Upper lobe of left lung (tissue), 6 donors: ENCODE measurements around the gene MARCO. TPM values are rescaled to one million over a fixed set of nuclear protein-coding genes. Genes with fewer than 3 reads are reported as not detected.

Source experiments
- ATAC-seq, 2 donors: fragments of 200-7000 bp; cut with Tn5 transposase; one replicate each; pipeline ENCODE4 v1.9.1; 2022; ENCODE audit warnings: mild to moderate bottlenecking in 2 of 2, moderate library complexity in 2 of 2; ENCODE audit not compliant: low FRiP score in 2 of 2
- DNase-seq, 2 donors: peaks; one replicate each; pipeline ENCODE4 v3.0.0-alpha.2; 2019 to 2020
- H3K27ac ChIP-seq, 4 donors: fragments of 200-600 bp; sonication (generic); one replicate each; pipeline ENCODE4 v1.5.1; 2016 to 2019
- H3K27me3 ChIP-seq, 4 donors: fragments of 200-600 bp; sonication (generic); one replicate each; pipeline ENCODE4 v1.5.1; 2017 to 2019
- H3K36me3 ChIP-seq, 4 donors: fragments of 200-600 bp; sonication (generic); one replicate each; pipeline ENCODE4 v1.5.1; 2016 to 2019
- H3K4me1 ChIP-seq, 4 donors: fragments of 200-600 bp; sonication (generic); one replicate each; pipeline ENCODE4 v1.5.1; 2018 to 2019
- H3K4me3 ChIP-seq, 4 donors: fragments of 200-600 bp; sonication (generic); one replicate each; pipeline ENCODE4 v1.5.1; 2017 to 2019; ENCODE audit warnings: mild to moderate bottlenecking in 2 of 4, moderate library complexity in 1 of 4
- H3K9me3 ChIP-seq, 4 donors: fragments of 200-600 bp; sonication (generic); one replicate each; pipeline ENCODE4 v1.5.1; 2018 to 2019
- EP300 ChIP-seq, 4 donors: sonication (generic); formaldehyde crosslinking; IDR thresholded peaks; one replicate each; pipeline ENCODE4 v1.5.1; 2017; ENCODE audit warnings: antibody characterized with exemption in 4 of 4, control low read depth in 2 of 4
- POLR2A ChIP-seq, 4 donors: fragments of 450-650 bp; IDR thresholded peaks; one replicate each; pipeline ENCODE4 v1.5.1; 2016 to 2017; ENCODE audit warnings: antibody characterized with exemption in 4 of 4, mild to moderate bottlenecking in 2 of 4
- POLR2AphosphoS5 ChIP-seq, 2 donors: sonication (generic); formaldehyde crosslinking; IDR thresholded peaks; one replicate each; pipeline ENCODE4 v1.5.1; 2017; ENCODE audit warnings: antibody characterized with exemption in 2 of 2
- WGBS, 2 donors: methylation state at CpG; one replicate each; pipeline ENCODE4 v1.1.5; 2017 to 2018; 5-methylcytosine and 5-hydroxymethylcytosine counted together
- total RNA-seq, 6 donors: library from RNA; depleted of rRNA in 4 of 6; stranded (reverse); fragments of >200 nt in 4 of 6; gene quantifications; one replicate each; pipeline versions ENCODE4 v1.1.0 to v1.2.1, GENCODE V29; 2016 to 2021
- TF ChIP-seq, protein P1 (sequence below), 6 experiments: fragments of 450-650 bp in 4 of 6; fragments of 200-600 bp in 2 of 6; sonication (generic) in 2 of 6; IDR thresholded peaks; one replicate each; pipeline ENCODE4 v1.5.1; 2016 to 2019; ENCODE audit warnings: antibody characterized with exemption in 6 of 6
- donor health status: DM: no; HTN: no; CAD: no; lungs with moderate emphysema.
- donor health status: DM: no; HTN: yes; CAD: no; lungs with severe emphysema.

MARCO gene
- total RNA-seq, 6 donors from 2014 or later = 148 to 499 (median 316) TPM

DNA sequence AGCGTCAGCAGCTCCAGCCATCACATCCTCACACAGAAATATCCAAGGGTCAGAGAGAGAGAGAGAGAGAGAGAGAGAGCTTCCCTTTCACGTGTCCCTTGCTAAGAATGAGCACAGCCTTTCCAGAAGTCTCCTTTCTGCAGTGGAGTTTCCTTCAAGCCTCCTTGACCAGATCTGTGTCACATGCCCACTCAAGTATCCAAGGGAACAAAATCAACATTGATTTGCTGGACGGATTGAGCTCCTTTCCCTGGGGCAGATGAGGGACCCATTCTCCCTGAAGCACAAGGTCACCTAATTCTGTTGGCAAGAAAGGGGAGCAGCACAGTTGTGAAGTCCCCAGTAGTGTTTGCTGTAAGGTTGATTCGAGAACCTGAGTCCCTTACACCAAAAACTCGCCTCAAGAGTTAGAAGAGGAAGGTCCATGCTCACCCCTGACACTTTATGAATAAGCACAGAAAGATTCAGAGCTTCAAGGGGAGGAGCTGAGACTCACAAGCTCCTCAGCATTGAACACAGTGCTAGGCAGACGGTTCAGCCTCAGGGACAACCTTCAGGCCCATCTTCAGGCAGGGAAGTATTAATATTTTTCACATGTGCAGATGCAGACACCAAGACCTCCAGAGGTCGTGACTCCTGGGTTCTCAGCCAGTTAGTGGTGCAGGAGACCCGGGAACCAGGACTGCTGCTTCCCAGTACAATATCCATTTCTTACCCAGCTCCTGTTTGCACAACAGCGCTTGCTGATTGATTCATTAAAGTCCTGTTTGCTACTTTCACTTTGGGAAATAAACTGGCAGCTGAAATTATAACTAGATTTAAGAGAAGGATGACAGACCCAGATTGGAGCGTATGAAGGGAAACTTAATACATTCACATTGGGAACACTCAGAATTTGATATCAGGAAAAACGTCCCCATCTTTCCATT, 38.2 kb upstream of the MARCO start:
- DNase-seq (no peak), ATAC-seq (peak; percentile 71 to 80)
- H3K4me3 ChIP-seq = no peak overlapping the region
- H3K9me3 ChIP-seq = no peaks in the 10 kb centered on the region
- 52 to 61% methylated on average over 11 of the region's 11 CpGs for WGBS, 2 donors
- no peaks in the 10 kb centered on the region for H3K36me3 ChIP-seq
- peaks cover 0 to 6% (median 2%) of the 10 kb centered on the region in 4 donors for H3K4me1 ChIP-seq
- peak overlapping the region in 1 of 4 donors; percentile 4 for H3K27ac ChIP-seq
- TF ChIP-seq POLR2AphosphoS5 (IDR thresholded peaks at IDR 0.05) = no peak
- TF ChIP-seq, protein P1, sequence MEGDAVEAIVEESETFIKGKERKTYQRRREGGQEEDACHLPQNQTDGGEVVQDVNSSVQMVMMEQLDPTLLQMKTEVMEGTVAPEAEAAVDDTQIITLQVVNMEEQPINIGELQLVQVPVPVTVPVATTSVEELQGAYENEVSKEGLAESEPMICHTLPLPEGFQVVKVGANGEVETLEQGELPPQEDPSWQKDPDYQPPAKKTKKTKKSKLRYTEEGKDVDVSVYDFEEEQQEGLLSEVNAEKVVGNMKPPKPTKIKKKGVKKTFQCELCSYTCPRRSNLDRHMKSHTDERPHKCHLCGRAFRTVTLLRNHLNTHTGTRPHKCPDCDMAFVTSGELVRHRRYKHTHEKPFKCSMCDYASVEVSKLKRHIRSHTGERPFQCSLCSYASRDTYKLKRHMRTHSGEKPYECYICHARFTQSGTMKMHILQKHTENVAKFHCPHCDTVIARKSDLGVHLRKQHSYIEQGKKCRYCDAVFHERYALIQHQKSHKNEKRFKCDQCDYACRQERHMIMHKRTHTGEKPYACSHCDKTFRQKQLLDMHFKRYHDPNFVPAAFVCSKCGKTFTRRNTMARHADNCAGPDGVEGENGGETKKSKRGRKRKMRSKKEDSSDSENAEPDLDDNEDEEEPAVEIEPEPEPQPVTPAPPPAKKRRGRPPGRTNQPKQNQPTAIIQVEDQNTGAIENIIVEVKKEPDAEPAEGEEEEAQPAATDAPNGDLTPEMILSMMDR (IDR thresholded peaks at IDR 0.05) = no peak
- TF ChIP-seq POLR2A (IDR thresholded peaks at IDR 0.05) = peak in 1 of 4 donors; percentile 32
- no peak for TF ChIP-seq EP300 (IDR thresholded peaks at IDR 0.05)
- H3K27me3 ChIP-seq = no peaks in the 10 kb centered on the region

DNA sequence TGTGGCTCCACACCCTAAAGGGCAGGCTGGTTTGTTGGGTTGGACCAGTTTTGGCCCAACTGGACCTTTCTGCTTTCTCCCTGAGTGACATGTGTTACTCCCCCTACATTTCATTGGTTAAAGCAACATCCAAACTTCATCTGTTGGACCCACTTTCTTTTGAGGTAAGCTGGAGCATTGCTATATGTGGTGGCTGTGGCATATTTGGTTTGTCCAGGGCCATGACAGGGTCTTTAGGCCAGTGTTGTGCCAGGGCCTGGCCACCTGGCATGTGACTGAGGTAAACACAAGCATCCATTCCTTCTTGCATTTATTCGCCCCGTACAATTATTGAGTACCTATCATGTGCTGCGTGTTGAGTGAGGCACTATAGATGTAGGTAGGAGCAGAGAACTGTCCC, 36.8 kb upstream of the MARCO start:
- Histone ChIP-seq H3K36me3 (no peaks in the 10 kb centered on the region), H3K27me3 (no peaks in the 10 kb centered on the region), H3K9me3 (no peaks in the 10 kb centered on the region), H3K4me3 (no peak overlapping the region), H3K4me1 (peaks cover 0 to 6% (median 2%) of the 10 kb centered on the region in 4 donors), H3K27ac (no peak overlapping the region)
- ATAC-seq (no peak), DNase-seq (no peak)
- TF ChIP-seq EP300 (IDR thresholded peaks at IDR 0.05) (no peak), POLR2A (IDR thresholded peaks at IDR 0.05) (no peak), POLR2AphosphoS5 (IDR thresholded peaks at IDR 0.05) (no peak)
- TF ChIP-seq, protein P1 (IDR thresholded peaks at IDR 0.05) = no peak
- 93 to 96% methylated on average over 3 of the region's 3 CpGs for WGBS, 2 donors

DNA sequence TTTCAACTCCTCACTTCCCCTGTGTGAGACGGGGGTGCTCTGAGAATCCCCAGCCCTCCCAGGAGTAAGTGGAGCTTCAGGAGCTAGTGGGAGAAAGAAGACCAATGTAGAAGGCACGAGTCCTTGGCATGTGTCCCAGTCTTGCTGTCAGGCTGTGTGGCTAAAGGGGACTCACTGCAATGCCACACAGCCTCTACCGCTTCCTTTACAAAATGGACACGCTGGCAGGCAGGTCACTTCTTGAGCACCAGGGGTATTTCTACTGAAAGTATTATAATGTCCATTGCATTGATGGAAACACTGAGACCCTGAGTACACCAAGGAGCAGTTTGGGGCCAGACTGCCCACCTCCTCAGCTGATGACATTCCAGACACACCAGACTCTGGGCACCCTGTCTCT, 35.8 kb upstream of the MARCO start:
- H3K27me3 ChIP-seq = no peaks in the 10 kb centered on the region
- ATAC-seq (no peak), DNase-seq (no peak)
- 64 to 83% methylated on average over 3 to 4 of the region's 4 CpGs for WGBS, 2 donors
- no peak for TF ChIP-seq POLR2AphosphoS5 (IDR thresholded peaks at IDR 0.05)
- TF ChIP-seq, protein P1 (IDR thresholded peaks at IDR 0.05) = no peak
- no peaks in the 10 kb centered on the region for H3K36me3 ChIP-seq
- H3K27ac ChIP-seq = no peak overlapping the region
- peaks cover 0 to 6% (median 2%) of the 10 kb centered on the region in 4 donors for H3K4me1 ChIP-seq
- no peak overlapping the region for H3K4me3 ChIP-seq
- no peaks in the 10 kb centered on the region for H3K9me3 ChIP-seq

DNA sequence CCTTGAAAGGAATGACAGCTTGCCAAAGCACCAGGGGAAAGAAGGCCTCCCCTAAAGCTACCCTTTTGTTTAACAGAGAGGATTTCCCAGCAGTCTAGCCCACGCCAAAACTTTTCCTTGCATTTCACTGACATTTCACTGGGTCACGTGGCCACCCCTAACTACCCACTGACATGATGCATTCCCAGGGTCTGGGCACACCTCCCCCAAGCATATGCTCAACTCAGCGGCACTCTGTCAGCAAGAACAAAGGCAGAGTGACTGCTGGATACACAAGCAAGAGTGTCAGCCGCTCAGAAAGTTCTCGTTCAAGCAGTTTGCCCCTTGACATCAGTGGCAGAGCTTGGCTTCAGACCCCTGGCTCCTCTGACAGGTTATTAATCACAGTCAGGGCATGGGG, 34.2 kb upstream of the MARCO start:
- no peaks in the 10 kb centered on the region for H3K9me3 ChIP-seq
- DNase-seq = no peak
- no peak overlapping the region for H3K27ac ChIP-seq
- H3K4me3 ChIP-seq = no peak overlapping the region
- 33 to 38% methylated on average over 3 to 5 of the region's 5 CpGs for WGBS, 2 donors
- no peak for TF ChIP-seq POLR2A (IDR thresholded peaks at IDR 0.05)
- TF ChIP-seq, protein P1 (IDR thresholded peaks at IDR 0.05) = no peak
- TF ChIP-seq EP300 (IDR thresholded peaks at IDR 0.05) = no peak
- no peaks in the 10 kb centered on the region for H3K36me3 ChIP-seq
- no peaks in the 10 kb centered on the region for H3K27me3 ChIP-seq
- ATAC-seq = no peak
- H3K4me1 ChIP-seq = peaks cover 0 to 5% (median 2%) of the 10 kb centered on the region in 4 donors
